ENCODE measurements around the gene HPSE2.
"Not testable (repeated sequence)": the region's sequence is repeated elsewhere in the genome, so short reads cannot be mapped to it uniquely, and the experiment has no call there.

The HPSE2 gene

DNA sequence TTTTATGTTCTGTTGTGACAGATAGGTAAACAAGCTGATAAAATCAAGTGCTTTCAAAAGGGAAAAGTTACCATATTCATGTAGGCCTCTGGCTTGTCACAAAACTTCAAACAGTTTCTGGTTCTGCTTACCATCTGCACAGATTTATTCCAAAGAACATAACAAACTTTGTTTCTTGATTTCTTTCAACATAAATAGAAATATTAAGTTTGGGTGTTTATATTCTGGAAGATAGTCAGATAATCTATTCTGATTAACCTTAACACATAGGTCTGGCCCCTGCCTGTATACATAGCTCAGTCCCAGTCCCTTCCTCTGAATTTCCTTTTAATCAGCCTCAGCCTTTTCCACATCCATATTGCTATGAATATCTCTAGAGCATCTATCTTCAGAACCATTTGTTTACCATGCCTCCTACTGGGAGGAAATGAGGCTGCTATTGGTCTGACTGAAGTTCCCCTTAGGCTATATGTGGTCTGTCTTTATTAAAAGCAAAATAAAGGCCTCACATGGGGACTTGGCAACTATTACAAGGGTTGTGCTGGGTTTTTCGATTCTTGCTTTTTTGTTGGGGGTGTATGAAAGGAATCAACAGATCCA is 319.0 kb downstream of the HPSE2 start:
- no peak for DNase-seq

DNA sequence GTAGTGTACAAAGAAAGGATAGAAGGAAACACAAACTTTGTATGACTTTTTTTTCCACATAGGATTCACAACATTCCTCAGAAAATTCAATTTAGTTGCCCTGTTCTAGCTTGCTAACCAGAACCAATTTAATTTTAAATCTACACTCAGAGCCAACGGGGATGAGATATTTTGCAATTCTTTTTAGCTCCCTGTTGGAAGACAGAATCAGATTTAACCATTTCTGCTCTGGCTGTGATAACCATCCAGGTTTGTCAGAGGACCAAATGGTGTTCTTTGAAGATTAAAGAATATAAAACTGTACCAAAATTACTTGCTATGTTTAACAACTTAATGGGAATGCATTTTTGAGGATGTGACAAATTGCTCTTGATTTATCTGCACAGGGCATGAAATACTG is 319.7 kb downstream of the HPSE2 start:
- no peak for DNase-seq

DNA sequence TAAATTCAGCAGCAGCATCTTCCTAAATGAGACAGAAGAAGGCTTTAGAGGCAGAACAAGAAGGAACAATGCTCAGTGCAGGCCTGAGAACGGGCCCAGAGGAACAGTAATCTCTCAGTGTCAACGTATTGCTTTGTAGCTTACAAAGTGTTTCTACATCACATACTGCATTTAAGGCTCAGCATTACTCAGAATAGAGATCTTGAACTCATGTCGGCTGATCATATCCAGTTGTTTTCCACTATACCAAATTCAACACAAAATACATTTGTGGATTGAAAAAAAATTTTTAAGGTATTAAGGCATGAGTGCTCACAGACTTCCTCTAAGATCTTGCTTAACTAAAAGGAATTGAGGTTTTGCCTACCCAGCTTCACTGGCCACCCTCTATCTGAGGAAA is 325.1 kb downstream of the HPSE2 start:
- no peak for DNase-seq

DNA sequence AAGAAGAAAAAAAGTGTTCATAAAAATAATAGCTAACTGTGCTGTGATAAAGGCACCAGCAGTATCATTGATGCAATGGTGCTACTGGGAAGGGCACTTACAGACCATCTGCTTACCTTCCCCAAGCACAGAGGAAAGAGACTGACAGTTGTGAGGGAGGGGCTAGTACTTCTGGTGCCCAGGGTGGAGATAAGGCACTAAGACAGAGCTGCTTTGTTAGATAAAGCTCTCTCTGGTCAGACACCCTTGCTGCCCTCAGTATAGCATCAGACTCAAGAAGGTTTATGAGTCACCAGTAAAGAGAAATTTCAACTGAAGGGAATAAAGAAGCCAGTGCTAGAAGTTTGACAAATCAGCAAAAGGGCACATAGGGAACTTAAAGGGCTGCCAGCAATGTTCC is 325.6 kb downstream of the HPSE2 start:
- no peak for DNase-seq

DNA sequence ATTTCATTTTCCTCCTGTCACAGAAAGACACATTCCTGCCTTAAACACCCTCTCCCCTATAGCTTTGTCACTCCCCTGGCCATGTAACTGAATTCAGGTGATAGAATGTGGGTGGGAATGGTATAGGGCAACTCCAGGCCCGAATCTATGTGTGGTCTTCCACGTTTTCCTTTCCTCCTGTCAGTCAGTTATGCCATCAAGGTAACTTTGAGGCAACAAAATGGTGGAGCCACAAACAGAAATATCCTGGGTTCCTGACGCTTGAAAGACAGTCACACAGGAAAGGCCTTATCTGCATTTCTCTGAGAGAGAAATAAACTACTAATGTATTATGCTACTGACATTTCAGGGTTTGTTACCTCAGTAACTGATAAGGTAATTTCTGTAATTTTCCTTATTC is 326.8 kb downstream of the HPSE2 start:
- no peak for DNase-seq

DNA sequence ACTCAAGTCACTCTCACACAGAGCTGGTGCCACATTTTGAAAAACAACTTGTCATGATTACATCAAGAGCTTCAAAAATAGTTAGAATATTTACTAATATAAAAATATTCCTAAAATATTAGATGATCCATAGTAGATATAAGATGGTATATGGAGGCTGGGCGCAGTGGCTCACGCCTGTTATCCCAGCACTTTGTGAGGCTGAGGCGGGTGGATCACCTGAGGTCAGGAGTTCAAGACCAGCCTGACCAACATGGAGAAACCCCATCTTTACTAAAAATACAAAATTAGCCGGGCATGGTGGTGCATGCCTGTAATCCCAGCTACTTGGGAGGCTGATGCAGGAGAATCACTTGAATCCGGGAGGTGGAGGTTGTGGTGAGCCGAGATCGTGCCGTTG is 327.4 kb downstream of the HPSE2 start:
- DNase-seq, result not testable (repeated sequence)

DNA sequence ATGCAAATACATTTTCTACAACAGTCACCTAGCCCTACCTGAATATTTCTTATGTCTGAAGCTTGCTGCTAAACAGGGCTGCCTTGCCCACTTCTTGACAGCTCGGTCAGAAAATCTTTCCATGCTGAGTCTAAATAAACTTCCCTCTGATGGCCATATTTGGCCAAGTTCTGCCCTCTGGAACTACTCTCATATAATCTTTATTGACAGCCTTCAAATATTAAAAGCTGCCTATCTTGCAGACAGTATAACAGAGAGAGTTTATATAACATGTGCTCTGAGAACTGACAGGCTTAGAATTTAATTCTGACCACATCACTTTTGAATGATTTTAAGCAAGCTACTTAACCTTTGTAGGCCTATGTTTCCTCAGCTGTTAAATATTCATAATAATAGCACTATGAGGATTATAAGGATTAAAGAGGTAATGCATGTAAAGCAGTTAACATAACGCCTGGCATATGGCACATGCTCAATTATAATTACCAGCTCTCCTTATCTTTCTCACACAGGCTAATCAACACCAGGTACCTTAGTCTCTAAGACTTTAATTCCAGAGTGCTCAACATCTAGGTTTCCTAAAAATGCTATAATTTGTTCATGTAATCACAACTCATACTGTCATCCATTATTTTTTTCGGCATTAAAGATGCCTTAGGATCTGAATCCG is 334.1 kb downstream of the HPSE2 start:
- no peak for DNase-seq

DNA sequence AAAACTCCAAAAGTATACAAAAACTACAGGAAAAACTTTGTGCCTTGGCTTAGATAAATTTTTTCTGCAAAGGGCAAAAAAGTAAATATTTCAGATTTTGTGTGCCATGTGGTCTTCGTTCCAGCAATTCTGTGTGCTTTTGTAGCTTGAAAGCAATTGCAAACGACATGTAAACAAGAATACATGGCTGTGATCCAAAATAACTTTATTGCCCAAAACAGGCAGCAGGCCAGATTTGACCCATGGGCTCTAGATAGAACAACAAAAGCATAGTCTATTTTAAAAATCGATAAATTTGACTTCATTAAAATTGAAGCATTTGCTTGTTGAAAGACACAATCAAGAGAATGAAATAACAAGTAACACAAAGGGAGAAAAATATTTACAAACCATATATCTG is 336.6 kb downstream of the HPSE2 start:
- DNase-seq, result no peak

DNA sequence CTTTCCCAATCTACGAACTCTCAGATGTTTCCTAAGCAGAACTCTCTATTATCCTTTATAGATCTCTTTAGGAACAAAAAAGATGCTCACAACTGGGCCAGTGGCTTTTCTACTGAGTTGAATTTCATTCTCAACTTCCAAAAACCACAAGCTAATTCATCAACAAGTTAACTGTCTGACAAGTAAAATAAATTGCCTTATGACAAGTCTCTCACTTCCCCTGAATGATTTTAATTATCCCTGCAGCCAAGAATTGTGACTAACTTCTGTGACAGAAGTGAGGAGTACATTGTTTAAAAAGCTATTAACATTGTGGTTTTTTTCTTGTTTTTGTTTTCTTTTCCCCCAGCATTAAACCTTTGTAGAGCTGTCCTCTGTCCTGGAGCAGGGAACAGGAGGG is 343.1 kb downstream of the HPSE2 start:
- DNase-seq, result no peak

DNA sequence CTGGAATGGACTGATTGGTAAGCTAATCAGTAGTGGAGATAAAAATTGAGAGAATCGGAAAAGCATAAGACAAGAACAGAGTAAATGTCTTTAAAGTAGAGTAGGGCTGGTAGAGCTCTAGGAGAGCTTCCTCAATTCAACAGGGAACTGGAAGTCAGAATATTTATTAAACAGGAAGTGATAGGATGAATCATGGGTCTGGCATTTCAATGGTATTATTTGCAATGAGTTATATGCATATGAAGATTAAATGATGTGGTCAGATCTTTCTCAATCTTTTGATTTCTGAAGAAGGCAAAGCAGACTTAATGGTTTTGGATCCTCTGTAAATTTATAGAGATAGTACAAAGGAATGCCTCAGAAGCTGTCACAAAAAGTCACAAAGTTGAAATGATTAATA is 349.0 kb downstream of the HPSE2 start:
- no peak for DNase-seq

DNA sequence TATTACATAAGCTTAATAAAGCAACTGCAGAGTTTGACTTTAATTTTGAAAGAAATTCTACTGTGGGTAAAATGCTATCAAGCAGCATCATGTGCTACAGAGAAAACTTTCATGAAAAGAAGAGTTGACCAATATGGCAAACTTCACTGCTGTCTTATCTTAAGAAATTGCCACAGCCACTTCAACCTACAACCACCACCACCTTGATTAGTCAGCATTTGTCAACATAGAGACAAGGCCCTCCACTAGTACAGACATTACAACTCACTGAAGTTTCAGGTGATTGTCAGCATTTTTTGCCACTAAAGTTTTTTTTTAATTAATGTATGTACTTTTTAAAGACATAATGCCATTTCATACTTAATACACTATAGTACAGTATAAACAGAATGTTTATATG is 350.3 kb downstream of the HPSE2 start:
- DNase-seq, result no peak

DNA sequence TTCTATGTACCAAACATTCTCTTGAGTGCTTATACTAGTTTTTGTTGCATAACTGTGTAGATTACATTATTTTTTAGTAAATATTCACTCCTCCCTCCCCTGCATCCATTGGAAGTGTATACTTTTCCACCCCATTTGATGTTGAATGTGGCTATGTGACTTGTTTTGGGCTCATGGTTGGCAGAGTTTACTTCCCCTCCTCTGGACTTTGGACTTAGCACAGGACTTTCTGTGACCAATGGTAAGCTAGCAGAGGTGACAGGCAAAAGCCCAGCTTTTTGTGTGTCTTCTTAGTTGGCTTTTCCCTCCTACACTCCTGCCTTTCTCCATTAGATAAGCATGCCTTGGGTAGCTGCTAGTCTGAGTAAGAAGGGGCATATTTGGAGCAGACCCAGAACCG is 353.9 kb downstream of the HPSE2 start:
- no peak for DNase-seq

DNA sequence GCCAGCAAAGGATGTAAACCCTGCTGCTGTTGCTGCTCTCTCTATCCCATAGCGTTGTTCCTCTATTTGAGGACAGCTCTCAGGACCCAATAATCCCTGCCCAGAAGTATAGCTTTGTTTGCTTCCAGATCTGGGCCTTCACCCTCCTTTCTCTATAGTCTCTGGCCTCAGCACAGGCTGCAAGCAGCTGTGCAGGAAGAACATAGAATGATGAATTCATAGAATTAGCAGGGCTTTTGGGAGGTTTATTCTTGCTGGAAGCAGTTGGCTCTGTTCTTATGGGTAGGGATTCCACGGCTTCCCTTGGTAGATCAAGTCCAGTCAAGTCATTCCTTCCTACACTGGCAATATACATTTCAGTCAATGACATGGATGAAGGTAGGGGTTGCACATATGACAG is 354.7 kb downstream of the HPSE2 start:
- DNase-seq, result no peak

DNA sequence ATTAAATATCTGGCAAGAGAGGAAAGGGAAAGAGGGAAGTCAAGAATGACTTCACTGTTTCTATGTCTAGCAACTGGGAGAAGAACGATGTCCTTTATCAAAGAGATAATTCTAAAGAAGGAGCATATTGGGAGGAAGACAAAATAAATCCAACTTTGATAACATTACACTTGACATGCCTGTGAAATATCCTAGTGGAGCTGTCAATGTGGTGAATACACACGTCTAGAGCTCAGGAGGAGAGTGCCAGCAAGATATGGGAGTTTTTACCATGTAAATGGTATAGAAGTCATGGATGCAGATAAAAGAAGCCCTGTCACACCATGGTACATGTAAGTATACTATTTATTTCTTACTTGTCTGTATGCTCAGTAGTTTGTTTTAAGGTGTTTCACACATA is 356.7 kb downstream of the HPSE2 start:
- DNase-seq, result no peak

DNA sequence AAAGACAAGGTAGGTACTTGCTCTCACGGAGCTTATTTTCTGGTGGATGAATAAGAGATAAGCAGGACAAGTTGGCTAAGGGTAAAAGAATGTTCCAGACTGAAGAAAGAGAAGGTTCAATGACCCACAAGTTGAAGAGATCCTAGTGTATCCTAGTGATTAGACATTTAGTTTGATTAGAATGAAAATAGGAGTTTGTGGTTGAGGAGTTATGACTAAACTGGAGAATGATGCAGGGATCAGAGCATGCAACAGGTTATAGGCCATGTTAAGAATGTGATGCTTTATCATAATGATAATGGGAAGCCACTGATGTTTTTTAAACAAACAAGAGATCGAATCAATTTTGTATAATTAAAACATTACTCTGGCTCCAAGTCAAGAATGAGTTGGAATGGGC is 357.2 kb downstream of the HPSE2 start:
- DNase-seq, result no peak

DNA sequence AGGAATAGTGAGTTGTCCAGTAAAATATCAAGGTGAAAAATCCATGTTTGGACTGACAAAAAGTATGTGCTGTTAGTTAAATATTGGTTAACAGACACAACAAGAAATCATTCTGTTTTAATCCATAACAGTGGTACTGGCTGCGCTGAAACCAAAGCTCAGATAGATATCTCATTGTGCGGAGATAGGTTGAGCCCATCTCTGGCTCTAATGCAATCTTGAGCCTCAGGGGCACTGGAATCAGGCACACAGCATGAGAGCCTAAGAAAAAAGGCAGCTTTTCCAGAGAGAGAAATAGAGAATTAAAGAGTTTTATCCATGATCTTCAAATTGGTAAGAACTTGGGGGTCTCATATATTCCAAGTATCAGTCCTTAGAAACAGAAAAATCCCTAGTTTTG is 373.7 kb downstream of the HPSE2 start:
- DNase-seq, result no peak

DNA sequence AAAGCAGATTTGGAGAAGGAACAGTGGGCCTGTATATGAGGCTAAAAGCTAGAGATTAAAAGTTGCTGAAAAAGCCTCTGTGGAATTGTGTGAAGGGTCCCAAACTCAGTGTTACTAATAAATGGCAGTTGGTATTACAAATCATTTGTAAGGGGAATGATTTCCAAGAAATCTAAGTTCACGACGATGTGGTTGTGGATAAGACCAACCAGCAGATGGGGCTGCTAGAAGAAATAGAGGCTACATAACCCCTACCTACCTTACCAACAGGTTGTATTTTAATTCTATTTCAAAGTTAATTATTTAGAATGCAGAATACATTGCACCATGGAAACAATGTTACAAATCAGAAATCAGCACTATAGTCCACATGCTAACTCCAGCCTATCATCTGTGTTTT is 377.1 kb downstream of the HPSE2 start:
- no peak for DNase-seq

DNA sequence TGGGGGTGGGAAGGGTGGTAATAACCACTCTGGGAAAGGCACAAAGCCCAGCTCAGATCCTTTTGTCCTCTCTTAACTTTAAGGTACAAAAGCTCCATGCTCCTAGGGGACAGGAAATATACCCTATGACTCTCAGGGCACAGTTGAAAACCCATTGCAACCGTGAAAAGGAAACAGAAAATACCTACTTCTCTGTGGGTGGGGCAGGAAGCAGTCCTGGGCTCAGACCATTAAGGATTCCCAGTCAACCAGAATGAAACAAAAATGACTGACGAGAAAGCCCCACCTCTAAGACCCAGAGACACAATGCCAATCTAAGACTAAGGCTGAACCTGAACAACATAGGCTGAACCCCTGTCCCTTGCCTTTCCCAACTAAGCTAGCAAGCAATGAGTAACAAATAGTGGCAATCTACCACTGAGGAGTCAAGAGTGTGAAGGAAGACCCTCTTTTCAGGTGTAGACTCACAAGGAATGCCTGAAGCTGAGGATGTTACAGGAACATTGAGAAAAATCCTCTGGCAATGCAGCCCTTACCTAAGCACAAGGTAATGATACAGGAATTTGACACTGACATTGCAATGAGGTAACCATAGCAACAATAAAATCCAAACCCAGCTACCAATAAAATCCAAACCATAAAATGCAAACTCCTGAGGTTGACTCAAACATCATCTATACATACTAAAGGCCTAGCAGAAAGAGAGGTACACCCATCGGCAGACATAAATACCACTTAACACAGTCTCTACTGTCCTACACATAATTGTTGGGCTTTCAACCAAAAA is 380.1 kb downstream of the HPSE2 start:
- no peak for DNase-seq

DNA sequence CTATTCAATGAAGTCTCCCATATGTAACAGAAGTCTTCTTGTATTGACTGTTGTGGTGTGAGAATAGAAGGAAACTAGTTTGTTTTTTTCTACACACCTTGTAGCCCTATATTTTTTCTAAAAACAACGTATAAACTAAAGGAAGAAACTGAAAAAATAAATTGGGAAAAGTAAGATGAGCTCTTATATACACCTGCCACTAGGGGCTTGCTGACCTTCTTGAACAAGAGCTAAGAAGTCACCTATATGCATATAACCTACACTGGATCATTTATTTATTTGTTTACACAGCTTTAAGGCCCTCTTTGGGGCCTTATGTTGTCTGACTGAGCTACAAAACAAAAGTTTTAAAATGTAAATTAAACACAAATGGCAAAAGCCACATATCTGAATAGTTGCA is 383.0 kb downstream of the HPSE2 start:
- no peak for DNase-seq

DNA sequence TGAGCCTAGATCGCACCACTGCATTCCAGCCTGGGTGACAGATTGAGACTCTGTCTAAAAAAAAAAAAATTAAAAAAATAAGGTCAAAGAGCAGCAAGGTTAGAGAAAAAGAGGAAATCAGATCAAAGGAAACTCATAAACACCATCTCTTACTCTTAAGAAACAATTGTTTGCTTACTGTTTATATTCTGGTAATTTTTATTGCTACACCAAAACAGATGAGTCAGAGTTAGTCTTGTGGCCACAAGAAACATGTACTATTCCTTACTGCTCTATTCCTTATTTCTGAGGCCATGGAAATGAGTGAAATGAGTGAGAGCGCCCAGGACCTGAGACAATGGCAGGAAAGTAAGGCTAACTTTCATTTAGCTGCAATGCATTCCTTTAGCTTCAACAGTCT is 387.3 kb downstream of the HPSE2 start:
- no peak for DNase-seq

DNA sequence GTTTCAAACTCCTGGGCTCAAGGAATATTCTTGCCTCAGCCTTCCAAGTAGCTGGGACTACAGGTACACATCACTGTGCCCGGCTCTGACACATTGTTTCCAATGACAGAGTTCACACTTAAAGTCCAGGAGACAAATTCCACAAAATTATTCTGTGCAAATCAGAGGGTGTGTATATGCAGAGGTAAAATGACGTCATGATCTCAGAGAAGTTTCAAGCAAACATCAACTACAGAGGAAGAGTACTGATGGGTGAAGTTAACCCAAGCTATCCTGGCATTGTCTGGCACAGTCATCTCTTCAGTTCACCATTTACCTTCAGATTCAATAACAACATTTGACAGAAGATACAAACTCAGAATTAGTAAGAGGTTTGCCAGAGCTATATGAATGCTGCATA is 388.9 kb downstream of the HPSE2 start:
- DNase-seq, result no peak

DNA sequence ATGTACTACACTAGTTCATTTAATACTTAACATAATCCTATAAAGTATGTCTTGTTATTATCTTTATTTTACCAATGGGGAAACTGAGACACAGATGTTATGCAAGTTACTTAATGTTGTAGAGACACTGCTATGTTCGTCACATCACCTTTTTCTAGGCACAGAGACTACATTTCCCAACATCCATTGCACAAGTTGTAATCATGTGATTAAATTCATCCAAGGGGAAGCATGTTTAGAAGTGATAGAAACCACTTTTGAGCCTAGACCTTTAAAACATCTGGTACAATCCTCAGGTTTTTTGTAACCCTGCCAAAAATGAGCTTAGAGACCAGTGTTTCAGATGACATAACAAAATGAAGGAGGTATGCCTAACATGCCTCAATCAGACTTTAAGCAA is 402.1 kb downstream of the HPSE2 start:
- no peak for DNase-seq

DNA sequence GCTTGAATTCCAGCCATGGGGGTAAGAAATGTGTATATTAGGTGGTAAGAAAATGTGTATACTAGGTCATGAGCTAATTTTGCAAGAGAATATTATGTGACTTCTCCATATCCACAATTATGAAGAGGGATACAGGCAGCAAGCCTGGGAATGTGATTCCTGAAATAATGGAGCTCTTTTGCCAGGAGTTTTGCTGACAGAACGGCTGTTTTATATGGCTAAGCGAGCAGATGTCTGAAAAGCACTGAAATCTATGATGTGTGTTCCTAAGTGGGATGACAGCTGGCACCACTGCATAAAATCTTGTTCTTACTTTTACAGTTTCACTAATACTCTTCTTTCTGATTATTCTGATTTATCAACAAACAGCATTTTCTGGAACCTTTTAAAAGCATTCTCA is 402.9 kb downstream of the HPSE2 start:
- no peak for DNase-seq

DNA sequence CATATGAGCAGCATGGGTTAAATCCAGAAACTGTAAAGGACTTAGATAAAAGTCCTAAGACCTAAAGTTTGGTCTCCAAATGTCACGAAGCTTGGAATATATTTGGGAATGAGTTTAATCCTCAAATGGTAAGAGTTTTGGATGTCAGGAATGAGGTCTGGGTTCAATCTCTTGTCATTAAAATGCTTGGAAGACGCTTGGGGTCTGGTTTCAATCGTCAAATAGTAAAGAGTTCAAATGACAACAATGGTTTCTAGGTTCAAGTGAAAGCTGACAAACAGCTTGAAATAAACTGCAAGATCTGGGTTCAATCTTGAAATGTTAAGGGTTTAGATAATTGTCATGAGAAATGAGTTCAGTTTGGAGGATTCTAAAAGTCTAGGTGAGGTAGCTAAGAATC is 403.5 kb downstream of the HPSE2 start:
- no peak for DNase-seq

DNA sequence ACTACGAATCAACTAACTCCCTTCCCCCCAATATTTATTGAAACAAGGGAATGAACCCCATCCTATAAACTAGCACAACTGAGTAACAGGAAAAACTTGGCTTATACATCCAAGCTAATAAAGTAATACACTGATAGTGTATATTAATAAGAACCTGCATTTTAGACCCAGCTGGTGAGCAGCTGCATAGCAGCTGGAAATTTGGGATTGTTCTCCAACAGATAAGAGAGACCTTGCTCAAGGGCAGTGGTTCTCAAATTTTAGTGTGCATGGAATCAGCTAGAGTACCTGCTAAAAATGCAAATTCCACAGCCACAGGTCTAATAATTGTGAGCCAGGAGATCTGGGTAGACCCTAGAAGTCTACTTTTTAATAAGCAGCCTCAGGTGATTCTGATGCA is 404.3 kb downstream of the HPSE2 start:
- no peak for DNase-seq

Data from KG1 (cell line).